ENCODE data around the gene DMWD.
A peak's percentile ranks its signal among the peaks of the same experiment; 100 is the strongest.

The DMWD gene

GRCh38 chr19:45785097-45785496, 7.5 kb downstream of the DMWD start:
- DNase-seq = no peak

DNA sequence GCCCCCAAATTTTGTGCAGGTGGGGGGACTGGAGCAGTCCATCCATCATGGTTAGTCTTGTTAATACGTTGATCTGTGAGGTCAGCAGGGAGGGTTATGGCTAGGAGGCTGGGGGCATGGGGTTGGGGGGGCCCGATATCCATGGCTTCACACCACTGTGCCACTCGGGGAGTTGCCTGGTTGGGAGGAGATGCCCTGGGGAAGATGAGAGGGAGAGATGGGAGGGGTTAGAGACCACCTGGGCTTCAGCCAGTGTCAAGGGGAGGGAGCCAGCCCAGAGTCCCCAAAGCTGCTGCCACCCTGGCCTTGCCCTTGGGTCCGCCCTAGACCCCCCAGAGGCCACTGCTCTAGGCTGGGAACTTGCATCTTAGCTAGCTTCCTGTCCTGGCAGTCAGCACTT, 8.5 kb downstream of the DMWD start:
- no peak for DNase-seq

DNA sequence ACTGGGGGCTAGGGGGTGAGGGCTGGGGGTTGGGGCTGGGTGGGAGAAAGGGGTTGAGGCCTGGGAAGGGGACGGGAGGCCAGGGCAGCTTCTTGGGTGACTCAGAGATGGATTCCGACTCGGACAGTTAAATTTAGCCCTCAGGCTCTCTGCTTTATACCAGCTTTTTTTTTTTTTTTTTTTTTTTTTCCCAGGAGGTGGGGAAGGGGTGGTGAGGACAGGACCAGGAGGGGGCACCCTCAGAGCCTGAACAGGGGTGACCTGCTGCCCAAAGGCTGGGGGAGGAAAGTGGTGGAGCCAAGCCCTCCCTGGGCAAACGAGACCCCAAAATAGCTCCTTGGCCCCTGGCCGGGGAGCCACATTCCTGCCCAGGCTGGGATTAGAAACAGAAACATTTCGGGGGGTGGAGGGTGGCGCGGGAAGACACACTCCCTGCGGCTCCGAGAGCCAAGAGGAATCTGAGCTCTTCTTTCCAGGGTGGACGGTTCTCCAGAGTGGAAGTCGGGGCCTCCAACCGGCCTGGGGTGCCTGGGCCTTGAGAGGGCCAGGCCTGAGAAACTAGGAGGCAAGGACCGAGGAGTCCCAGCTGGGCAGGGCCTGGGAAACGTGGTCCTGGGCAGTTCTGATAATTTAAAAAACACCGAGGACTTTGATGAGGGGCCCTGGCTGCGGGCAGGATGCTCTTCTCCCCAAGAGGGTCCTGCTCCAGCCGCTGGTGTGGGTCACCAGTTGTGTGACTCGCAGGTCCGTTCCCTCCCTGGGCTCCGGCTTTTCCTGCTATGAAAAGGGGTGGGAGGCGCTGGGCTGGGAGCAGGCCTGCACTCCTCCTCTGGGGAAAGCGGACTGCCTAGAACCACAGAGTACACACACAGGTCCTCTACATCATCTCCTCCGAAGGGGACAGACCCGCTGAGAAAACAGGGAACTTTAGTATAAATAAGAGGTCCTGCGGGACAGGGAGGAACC, 9.5 kb downstream of the DMWD start:
- DNase-seq = no peak

- DNase-seq = no peak
Observed at GRCh38 chr19:45782162-45782691, 10.4 kb downstream of the DMWD start, which contains the start of gene DMPK. TSS of gene DMPK (minus strand) at chr19:45782490. CDS start at chr19:45782352, 138 bp downstream.

GRCh38 chr19:45781214-45782161, 11.2 kb downstream of the DMWD start:
- no peak for DNase-seq

GRCh38 chr19:45780448-45781213, 12.0 kb downstream of the DMWD start:
- DNase-seq = no peak

DNA sequence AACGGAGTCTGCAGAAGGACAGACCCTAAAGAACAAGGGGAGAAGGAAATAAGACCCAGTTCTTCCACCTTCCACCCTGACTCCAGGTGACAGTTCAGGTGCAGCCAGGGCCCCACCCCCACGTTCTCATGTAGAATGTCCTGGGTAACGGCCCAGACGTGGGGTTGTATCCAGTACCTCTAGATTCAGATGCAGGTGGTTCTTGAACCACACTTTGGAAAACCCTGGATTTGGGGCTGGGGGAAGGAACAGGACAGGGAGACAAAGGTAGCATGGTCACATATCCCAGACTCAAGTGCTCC, 12.5 kb downstream of the DMWD start:
- no peak for DNase-seq

DNA sequence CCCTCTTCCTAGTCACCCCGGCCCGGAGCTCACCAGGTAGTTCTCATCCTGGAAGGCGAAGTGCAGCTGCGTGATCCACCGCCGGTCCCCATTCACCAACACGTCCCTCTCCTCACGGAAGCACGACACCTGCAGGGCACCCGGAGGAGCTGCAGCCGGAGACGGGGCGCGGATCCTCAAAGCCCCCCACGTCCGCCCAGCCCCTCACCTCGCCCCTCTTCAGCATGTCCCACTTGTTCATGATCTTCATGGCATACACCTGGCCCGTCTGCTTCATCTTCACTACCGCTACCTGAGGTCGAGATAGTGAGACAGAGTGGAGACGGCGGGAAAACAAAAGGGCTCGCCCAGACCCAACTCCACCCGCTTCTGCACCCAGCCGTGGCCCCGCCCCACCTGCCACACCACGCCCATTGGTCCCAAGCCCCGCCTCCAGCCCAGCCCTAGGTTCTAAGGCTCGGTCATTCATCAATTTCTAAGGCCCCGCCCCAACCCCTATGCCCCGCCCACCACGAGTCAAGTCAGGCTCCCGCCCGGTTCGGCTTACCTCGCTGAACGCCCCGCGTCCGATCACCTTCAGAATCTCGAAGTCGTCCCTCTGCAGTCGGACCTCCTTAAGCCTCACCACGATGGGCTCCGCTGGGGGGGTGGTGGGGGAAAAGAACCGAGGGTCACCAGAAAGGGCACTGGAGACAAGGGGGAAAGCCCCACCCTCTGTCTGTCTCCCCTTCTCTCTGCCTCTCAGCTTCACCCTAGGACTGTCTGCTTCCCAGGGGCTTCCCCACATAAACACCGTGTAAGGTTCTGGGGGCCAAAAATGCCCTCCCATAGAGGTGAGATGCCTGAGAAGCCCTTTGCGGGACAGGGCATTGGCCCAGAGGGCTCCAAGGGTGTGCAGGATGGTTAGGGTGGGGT, 13.2 kb downstream of the DMWD start:
- peak; percentile 64 for DNase-seq

DNA sequence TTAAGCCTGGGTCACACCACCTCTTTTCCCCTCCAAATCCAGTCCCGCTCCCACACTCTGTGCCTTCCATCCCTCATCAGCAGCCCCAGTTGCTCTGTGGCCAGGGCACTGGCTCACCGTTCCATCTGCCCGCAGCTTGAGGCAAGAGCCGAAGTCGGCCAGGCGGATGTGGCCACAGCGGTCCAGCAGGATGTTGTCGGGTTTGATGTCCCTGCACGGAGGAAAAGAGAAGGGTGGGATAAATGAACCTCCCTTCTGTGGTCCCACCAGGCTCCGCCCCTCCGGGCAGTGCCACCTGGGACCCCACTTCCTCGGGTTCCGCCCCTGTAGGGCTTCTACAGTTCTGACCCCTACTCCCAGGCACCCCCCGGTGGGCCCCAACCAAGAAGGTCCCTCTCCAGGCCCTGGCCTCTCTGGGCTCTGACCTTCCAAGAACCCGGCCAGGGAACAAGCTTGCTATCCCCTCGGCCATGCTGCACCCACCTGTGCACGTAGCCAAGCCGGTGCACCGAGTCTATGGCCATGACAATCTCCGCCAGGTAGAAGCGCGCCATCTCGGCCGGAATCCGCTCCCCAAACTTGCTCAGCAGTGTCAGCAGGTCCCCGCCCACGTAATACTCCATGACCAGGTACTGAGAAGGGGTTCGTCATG, 14.5 kb downstream of the DMWD start:
- DNase-seq = no peak

DNA sequence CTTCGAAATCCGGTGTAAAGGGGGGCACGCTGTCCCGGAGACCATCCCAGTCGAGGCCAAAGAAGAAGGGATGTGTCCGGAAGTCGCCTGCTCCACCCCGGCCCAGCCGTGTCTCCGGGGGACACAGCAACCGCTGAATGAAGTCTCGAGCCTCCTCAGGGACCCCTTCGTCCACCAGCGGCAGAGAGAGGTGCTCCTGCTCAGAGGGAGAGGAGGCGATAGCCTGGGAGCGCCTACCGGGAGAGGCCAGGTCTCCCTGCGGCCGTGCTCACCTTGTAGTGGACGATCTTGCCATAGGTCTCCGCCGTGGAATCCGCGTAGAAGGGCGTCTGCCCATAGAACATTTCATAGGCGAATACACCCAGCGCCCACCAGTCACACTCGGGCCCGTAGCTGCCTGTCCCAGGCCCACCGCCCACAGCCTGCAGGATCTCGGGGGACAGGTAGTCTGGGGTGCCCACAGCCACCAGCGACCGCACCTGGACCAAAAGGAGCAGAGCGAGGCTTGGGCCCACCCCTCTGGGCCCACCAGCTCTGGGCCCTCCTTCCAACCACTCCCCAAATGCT, 15.2 kb downstream of the DMWD start:
- no peak for DNase-seq

- DNase-seq = no peak
Observed at GRCh38 chr19:45774765-45775164, 17.9 kb downstream of the DMWD start.

DNA sequence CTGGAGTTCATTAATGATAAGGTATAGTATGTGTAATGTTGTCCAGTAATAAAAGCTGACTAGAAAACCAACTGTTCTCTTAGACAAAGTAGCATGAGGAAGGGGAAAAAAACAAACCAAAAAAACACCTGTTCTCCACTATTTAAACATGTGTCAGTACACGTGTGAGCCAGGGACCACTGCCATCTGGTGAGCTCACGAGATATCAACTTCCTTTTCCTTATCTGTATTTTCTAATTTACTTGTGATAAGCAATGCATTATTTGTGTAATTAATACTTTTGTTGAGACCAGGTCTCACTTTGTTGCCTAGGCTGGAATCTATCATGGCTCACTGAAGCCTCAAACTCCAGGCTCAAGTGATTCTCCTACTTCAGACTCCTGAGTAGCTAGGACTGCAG, 19.3 kb downstream of the DMWD start:
- no peak for DNase-seq

DNA sequence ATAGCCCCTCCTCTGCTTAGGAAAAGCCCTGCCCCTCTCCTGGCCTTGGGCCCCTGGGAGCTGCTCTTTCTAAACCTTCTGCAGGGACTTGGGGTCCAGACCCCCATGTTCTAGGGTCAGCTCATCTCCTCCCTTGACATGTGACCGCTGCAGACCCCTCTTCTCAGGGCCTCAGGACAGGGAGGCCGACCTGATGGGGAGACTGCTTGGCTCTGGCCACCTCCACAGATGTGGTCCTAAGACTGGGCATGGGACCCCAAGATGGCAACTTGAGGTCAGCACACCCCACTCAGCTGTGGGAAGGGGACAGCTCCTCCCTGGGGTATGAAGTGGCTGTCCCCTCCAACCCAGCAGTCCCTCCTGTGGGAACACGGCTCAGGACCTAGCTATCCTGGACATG, 19.7 kb downstream of the DMWD start:
- no peak for DNase-seq

GRCh38 chr19:45772130-45772840, 20.4 kb downstream of the DMWD start:
- DNase-seq = no peak

GRCh38 chr19:45771311-45771933, 21.2 kb downstream of the DMWD start:
- DNase-seq = no peak

DNA sequence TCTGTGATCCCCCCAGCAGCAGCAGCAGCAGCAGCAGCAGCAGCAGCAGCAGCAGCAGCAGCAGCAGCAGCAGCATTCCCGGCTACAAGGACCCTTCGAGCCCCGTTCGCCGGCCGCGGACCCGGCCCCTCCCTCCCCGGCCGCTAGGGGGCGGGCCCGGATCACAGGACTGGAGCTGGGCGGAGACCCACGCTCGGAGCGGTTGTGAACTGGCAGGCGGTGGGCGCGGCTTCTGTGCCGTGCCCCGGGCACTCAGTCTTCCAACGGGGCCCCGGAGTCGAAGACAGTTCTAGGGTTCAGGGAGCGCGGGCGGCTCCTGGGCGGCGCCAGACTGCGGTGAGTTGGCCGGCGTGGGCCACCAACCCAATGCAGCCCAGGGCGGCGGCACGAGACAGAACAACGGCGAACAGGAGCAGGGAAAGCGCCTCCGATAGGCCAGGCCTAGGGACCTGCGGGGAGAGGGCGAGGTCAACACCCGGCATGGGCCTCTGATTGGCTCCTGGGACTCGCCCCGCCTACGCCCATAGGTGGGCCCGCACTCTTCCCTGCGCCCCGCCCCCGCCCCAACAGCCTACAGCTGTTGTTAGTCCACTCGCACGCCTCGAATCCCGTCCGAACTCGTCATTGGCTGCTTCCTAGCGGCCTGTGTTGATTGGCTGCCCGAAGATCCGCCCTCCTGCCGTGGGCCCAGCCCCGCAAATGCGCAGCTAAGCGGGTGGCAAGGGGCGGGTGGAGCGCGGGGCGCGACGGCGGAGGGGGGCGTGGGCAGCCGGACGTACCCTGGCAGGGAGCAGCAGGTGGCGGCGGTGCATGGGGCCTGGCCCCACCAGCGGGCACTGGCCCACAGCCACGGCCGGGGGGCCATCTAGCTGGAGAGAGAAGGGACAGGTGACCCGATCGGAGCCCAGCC, 22.2 kb downstream of the DMWD start:
- peak; percentile 86 for DNase-seq

GRCh38 chr19:45769821-45770191, 22.8 kb downstream of the DMWD start:
- DNase-seq = no peak
